ENCODE data around the gene UGT2B15.
"Not testable (repeated sequence)": the region's sequence is repeated elsewhere in the genome, so short reads cannot be mapped to it uniquely, and the experiment has no call there.

The UGT2B15 gene

GRCh38 chr4:68670479-68670939 is at the start of gene UGT2B15:
Gene UGT2B15 (minus strand): TSS chr4:68670652. CDS start chr4:68670618, 34 bp downstream.
- DNase-seq (ENCODE audit: low read depth) = not testable (repeated sequence)

GRCh38 chr4:68719075-68719473 is 48.6 kb upstream of the UGT2B15 start:
- no peak for DNase-seq (ENCODE audit: low read depth)

GRCh38 chr4:68718447-68719074 is 48.1 kb upstream of the UGT2B15 start:
- no peak for DNase-seq (ENCODE audit: low read depth)

GRCh38 chr4:68717999-68718398 is 47.5 kb upstream of the UGT2B15 start:
- DNase-seq (ENCODE audit: low read depth) = no peak

GRCh38 chr4:68714400-68714799 is 43.9 kb upstream of the UGT2B15 start:
- no peak for DNase-seq (ENCODE audit: low read depth)

- DNase-seq (ENCODE audit: low read depth) = no peak
Observed at GRCh38 chr4:68712207-68712606, 41.8 kb upstream of the UGT2B15 start.

GRCh38 chr4:68708566-68708965 is 38.1 kb upstream of the UGT2B15 start:
- DNase-seq (ENCODE audit: low read depth) = no peak

GRCh38 chr4:68703168-68703567 is 32.7 kb upstream of the UGT2B15 start:
- DNase-seq (ENCODE audit: low read depth) = not testable (repeated sequence)

- no peak for DNase-seq (ENCODE audit: low read depth)
Observed at GRCh38 chr4:68700152-68700551, 29.7 kb upstream of the UGT2B15 start.

- no peak for DNase-seq (ENCODE audit: low read depth)
Observed at GRCh38 chr4:68693325-68694075, 23.0 kb upstream of the UGT2B15 start.

GRCh38 chr4:68691186-68691585 is 20.7 kb upstream of the UGT2B15 start:
- DNase-seq (ENCODE audit: low read depth) = no peak

- DNase-seq (ENCODE audit: low read depth) = no peak
Observed at GRCh38 chr4:68683034-68683433, 12.6 kb upstream of the UGT2B15 start.

- not testable (repeated sequence) for DNase-seq (ENCODE audit: low read depth)
Observed at GRCh38 chr4:68681298-68681697, 10.8 kb upstream of the UGT2B15 start.

GRCh38 chr4:68673143-68673542 is 2.7 kb upstream of the UGT2B15 start:
- DNase-seq (ENCODE audit: low read depth) = no peak

GRCh38 chr4:68671217-68671616 is 765 bp upstream of the UGT2B15 start:
- DNase-seq (ENCODE audit: low read depth) = not testable (repeated sequence)

- DNase-seq (ENCODE audit: low read depth) = not testable (repeated sequence)
Observed at GRCh38 chr4:68668537-68669163, 1.8 kb downstream of the UGT2B15 start.

GRCh38 chr4:68667551-68667950 is 2.9 kb downstream of the UGT2B15 start:
- not testable (repeated sequence) for DNase-seq (ENCODE audit: low read depth)

- DNase-seq (ENCODE audit: low read depth) = not testable (repeated sequence)
Observed at GRCh38 chr4:68664721-68665120, 5.7 kb downstream of the UGT2B15 start.

- not testable (repeated sequence) for DNase-seq (ENCODE audit: low read depth)
Observed at GRCh38 chr4:68662836-68663574, 7.4 kb downstream of the UGT2B15 start.

- DNase-seq (ENCODE audit: low read depth) = no peak
Observed at GRCh38 chr4:68658672-68659071, 11.8 kb downstream of the UGT2B15 start.

GRCh38 chr4:68657022-68657594 is 13.3 kb downstream of the UGT2B15 start:
- not testable (repeated sequence) for DNase-seq (ENCODE audit: low read depth)

- not testable (repeated sequence) for DNase-seq (ENCODE audit: low read depth)
Observed at GRCh38 chr4:68656445-68656973, 13.9 kb downstream of the UGT2B15 start.

All from T-helper 22 cell (primary cell).